Measurements from ENCODE around the gene KRT13. TPM values are rescaled to one million over a fixed set of nuclear protein-coding genes. Genes with fewer than 3 reads are reported as not detected.

The KRT13 gene
- total and polyA plus RNA-seq, 9 of the 15 experiments (the other 6 are each of a cell fraction or from before 2014, with no cell fraction given), result 0.11 to 1.1 (median 0.24) TPM; not detected in 3

- TF ChIP-seq ATF3 (IDR thresholded peaks at IDR 0.05) (no peak), ATF3 (CRISPR knock-in tag; conservative IDR thresholded peaks at IDR 0.05) (no peak), TAF7 (tag; IDR thresholded peaks at IDR 0.05) (no peak), KDM4B (IDR thresholded peaks at IDR 0.05; ENCODE audit: borderline replicate concordance in 2 of 2, low read depth in 1 of 2) (no peak), ADNP (tag; IDR thresholded peaks at IDR 0.05) (no peak), ZNF449 (CRISPR knock-in tag; IDR thresholded peaks at IDR 0.05) (no peak), ZNF717 (CRISPR knock-in tag; IDR thresholded peaks at IDR 0.05) (no peak), CBFA2T2 (conservative IDR thresholded peaks at IDR 0.05) (peak; percentile 57), GABPB2 (CRISPR knock-in tag; conservative IDR thresholded peaks at IDR 0.05) (no peak), CBFB (CRISPR knock-in tag; IDR thresholded peaks at IDR 0.05) (no peak), CAMTA2 (CRISPR knock-in tag; conservative IDR thresholded peaks at IDR 0.05) (no peak), ARID4B (CRISPR knock-in tag; IDR thresholded peaks at IDR 0.05) (no peak), ZNF511 (CRISPR knock-in tag; IDR thresholded peaks at IDR 0.05) (no peak), ZNF644 (tag; IDR thresholded peaks at IDR 0.05; ENCODE audit: low read depth) (no peak), ZNF639 (CRISPR knock-in tag; conservative IDR thresholded peaks at IDR 0.05 in 1 of 2, IDR thresholded peaks at IDR 0.05 in 1 of 2) (no peak), ETV5 (CRISPR knock-in tag; IDR thresholded peaks at IDR 0.05; ENCODE audit: low read depth) (no peak), OTX1 (CRISPR knock-in tag; IDR thresholded peaks at IDR 0.05) (no peak), ZBTB17 (CRISPR knock-in tag; IDR thresholded peaks at IDR 0.05) (no peak), CBFA2T3 (IDR thresholded peaks at IDR 0.05) (peak; percentile 82), MTA1 (IDR thresholded peaks at IDR 0.05; ENCODE audit: borderline replicate concordance) (no peak)
Measured at GRCh38 chr17:41483991-41484826, 21.2 kb downstream of the KRT13 start (continued).
